Measurements from ENCODE around the gene GRIK4. TPM values are rescaled to one million over a fixed set of nuclear protein-coding genes. Genes with fewer than 3 reads are reported as not detected.

The GRIK4 gene
- total and polyA plus RNA-seq, 9 of the 15 experiments (the other 6 are each of a cell fraction or from before 2014, with no cell fraction given): not detected

DNA sequence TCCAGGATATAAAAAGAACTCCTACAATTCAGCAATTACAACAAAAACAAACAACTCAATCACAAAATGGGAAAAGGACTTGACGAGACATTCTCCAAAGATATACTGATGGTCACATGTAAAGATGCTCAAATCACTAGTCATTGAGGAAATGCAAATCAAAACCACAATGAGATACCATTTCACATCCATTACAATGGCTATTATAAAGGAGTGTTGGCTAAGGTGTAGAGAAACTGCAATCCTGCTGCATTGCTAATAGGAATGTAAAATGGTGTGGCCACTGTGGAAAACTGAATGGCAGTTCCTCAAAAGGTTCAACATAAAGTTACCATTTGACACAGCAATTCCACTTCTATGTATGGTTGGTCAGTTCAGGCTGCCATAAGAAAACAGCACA is 500.5 kb downstream of the GRIK4 start (continued):
- TF ChIP-seq SIRT6 (IDR thresholded peaks at IDR 0.05; ENCODE audit: low read depth, low read length) (no peak), POLR2AphosphoS2 (IDR thresholded peaks at IDR 0.05; ENCODE audit: low read length) (no peak), EP400 (IDR thresholded peaks at IDR 0.05) (no peak), PPARD (CRISPR knock-in tag; IDR thresholded peaks at IDR 0.05) (no peak), ZNF133 (CRISPR knock-in tag; IDR thresholded peaks at IDR 0.05) (no peak), TGIF2 (CRISPR knock-in tag; IDR thresholded peaks at IDR 0.05) (no peak)
- TF ChIP-seq, protein P1, sequence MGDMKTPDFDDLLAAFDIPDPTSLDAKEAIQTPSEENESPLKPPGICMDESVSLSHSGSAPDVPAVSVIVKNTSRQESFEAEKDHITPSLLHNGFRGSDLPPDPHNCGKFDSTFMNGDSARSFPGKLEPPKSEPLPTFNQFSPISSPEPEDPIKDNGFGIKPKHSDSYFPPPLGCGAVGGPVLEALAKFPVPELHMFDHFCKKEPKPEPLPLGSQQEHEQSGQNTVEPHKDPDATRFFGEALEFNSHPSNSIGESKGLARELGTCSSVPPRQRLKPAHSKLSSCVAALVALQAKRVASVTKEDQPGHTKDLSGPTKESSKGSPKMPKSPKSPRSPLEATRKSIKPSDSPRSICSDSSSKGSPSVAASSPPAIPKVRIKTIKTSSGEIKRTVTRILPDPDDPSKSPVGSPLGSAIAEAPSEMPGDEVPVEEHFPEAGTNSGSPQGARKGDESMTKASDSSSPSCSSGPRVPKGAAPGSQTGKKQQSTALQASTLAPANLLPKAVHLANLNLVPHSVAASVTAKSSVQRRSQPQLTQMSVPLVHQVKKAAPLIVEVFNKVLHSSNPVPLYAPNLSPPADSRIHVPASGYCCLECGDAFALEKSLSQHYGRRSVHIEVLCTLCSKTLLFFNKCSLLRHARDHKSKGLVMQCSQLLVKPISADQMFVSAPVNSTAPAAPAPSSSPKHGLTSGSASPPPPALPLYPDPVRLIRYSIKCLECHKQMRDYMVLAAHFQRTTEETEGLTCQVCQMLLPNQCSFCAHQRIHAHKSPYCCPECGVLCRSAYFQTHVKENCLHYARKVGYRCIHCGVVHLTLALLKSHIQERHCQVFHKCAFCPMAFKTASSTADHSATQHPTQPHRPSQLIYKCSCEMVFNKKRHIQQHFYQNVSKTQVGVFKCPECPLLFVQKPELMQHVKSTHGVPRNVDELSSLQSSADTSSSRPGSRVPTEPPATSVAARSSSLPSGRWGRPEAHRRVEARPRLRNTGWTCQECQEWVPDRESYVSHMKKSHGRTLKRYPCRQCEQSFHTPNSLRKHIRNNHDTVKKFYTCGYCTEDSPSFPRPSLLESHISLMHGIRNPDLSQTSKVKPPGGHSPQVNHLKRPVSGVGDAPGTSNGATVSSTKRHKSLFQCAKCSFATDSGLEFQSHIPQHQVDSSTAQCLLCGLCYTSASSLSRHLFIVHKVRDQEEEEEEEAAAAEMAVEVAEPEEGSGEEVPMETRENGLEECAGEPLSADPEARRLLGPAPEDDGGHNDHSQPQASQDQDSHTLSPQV (IDR thresholded peaks at IDR 0.05): no peak

DNA sequence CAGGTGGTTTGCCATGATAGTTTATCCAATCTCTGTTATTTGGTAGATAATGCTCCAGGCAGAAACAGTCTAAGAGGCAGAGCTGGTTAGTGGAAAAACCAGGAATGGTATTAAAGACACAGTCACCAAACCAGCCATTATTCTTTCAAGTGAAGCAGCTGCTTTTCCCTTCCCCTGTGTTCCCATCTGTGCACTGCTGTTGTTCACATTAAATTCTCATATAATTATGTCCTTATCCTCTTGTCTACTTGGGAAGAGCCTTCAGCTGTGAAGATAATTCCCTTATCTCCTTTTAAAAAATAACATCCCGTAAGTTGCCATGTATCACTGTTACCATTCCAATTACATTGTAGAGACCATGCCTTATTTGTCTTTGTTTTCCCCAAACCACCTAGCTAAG is 507.2 kb downstream of the GRIK4 start:
- ChIA-PET POLR2A (no interaction called here), CTCF (ENCODE audit: low intra/inter-chr PET ratio) (no interaction called here)
- BruUV-seq (replicated peaks): no TSS peak
- no peaks in the 10 kb centered on the region for H4K20me1 ChIP-seq (replicated peaks; ENCODE audit: control insufficient read depth, insufficient read depth, low read length)
- ATAC-seq (no peak), FAIRE-seq (no peak), DNase-seq (ENCODE audit: extremely low read depth in 1 of 4, low spot score in 3 of 4) (no peak)
- H3K27me3 ChIP-seq (ENCODE audit: control insufficient read depth in 2 of 2, insufficient read depth in 2 of 2, low read length in 2 of 2): no peaks in the 10 kb centered on the region
- no peak overlapping the region for H3K9ac ChIP-seq (ENCODE audit: insufficient read depth in 1 of 2, low read depth in 2 of 2, low read length in 2 of 2)
- intact Hi-C loops (cut with micrococcal nuclease): no loop called here
- no peak overlapping the region for H3K4me3 ChIP-seq
- no peaks in the 10 kb centered on the region for H3K79me2 ChIP-seq (ENCODE audit: control insufficient read depth, insufficient read depth, low read length)
- H3K36me3 ChIP-seq (ENCODE audit: control insufficient read depth, insufficient read depth, low read length): no peaks in the 10 kb centered on the region
- H3K9me1 ChIP-seq (ENCODE audit: control insufficient read depth, insufficient read depth, low read length): no peaks in the 10 kb centered on the region
- H3K4me1 ChIP-seq (replicated peaks in 1 of 2; ENCODE audit: control insufficient read depth in 2 of 2, insufficient read depth in 2 of 2, low read length in 2 of 2): peaks cover 0 to under 1% of the 10 kb centered on the region in 2 experiments; a peak in 1 of 5 replicates
- 0% methylated on average over 1 of the region's 1 CpG for WGBS (ENCODE audit: insufficient coverage, low coverage, missing lambda C conversion rate)
- in situ Hi-C loops (cut with MboI): no loop called here
- no peaks in the 10 kb centered on the region for H3K9me3 ChIP-seq (replicated peaks; ENCODE audit: control insufficient read depth, insufficient read depth, low read depth, low read length)
- no peak overlapping the region for H3K27ac ChIP-seq (ENCODE audit: extremely low read depth, low read depth, low read length)
- H3K4me2 ChIP-seq (ENCODE audit: insufficient read depth, low read length): no peak overlapping the region
- H2AFZ ChIP-seq (ENCODE audit: low read depth, low read length): no peak overlapping the region
- TF ChIP-seq, protein P2, sequence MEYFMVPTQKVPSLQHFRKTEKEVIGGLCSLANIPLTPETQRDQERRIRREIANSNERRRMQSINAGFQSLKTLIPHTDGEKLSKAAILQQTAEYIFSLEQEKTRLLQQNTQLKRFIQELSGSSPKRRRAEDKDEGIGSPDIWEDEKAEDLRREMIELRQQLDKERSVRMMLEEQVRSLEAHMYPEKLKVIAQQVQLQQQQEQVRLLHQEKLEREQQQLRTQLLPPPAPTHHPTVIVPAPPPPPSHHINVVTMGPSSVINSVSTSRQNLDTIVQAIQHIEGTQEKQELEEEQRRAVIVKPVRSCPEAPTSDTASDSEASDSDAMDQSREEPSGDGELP (CRISPR knock-in tag; IDR thresholded peaks at IDR 0.05; ENCODE audit: borderline replicate concordance): no peak
- TF ChIP-seq, protein P3, sequence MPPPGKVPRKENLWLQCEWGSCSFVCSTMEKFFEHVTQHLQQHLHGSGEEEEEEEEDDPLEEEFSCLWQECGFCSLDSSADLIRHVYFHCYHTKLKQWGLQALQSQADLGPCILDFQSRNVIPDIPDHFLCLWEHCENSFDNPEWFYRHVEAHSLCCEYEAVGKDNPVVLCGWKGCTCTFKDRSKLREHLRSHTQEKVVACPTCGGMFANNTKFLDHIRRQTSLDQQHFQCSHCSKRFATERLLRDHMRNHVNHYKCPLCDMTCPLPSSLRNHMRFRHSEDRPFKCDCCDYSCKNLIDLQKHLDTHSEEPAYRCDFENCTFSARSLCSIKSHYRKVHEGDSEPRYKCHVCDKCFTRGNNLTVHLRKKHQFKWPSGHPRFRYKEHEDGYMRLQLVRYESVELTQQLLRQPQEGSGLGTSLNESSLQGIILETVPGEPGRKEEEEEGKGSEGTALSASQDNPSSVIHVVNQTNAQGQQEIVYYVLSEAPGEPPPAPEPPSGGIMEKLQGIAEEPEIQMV (tag; conservative IDR thresholded peaks at IDR 0.05; ENCODE audit: low read depth): no peak
- TF ChIP-seq RCOR1 (IDR thresholded peaks at IDR 0.05; ENCODE audit: borderline replicate concordance in 1 of 2, low read depth in 2 of 2, low read length in 2 of 2) (no peak), WHSC1 (IDR thresholded peaks at IDR 0.05; ENCODE audit: low read length) (no peak)

Data from K562 (cell line).